IMR-90 (cell line): ENCODE measurements around the gene MTCP1. TPM values are rescaled to one million over a fixed set of nuclear protein-coding genes. Genes with fewer than 3 reads are reported as not detected.

Experiments used
- CTCF ChIP-seq: conservative IDR thresholded peaks from 2 replicates; pipeline ENCODE4 v1.5.1; 2012; ENCODE audit warnings: mild to moderate bottlenecking, low read depth, low read length, improper control_type of control experiment
- polyA plus RNA-seq, 3 experiments: library from polyadenylated mRNA; depleted of rRNA; stranded (reverse); fragments of >200 nt; gene quantifications; 2 replicates each; pipeline ENCODE4 v1.2.3, GENCODE V29; 2012; ENCODE audit warnings: low replicate concordance in 1 of 3
- total RNA-seq: library from RNA; depleted of rRNA; stranded (reverse); fragments of >200 nt; gene quantifications from 2 replicates; pipeline ENCODE4 v1.2.3, GENCODE V29; 2012

Gene MTCP1
- total and polyA plus RNA-seq, 2 of the 4 experiments (the other 2 are of a cell fraction), result 0.54 to 4.2 TPM

GRCh38 chrX:155027509-155028066 lies 43.3 kb downstream of the MTCP1 start (continued):
- TF ChIP-seq CTCF, result no peak
